ENCODE measurements around the gene BCL11B. TPM values are rescaled to one million over a fixed set of nuclear protein-coding genes. Genes with fewer than 3 reads are reported as not detected.

The BCL11B gene
- total RNA-seq, 1 experiment from 2014 or later: 0.05 TPM

- intact Hi-C loops (cut with micrococcal nuclease; ENCODE audit: unreplicated experiment): loop anchor here (5.0 kb wide), 1 partner anchor 63 kb away; no protein-coding TSS in a partner anchor
- H3K36me3 Mint-ChIP-seq (ENCODE audit: insufficient read depth, unreplicated experiment): no peaks in the 10 kb centered on the region
- H3K9me3 ChIP-seq: no peaks in the 10 kb centered on the region
- ChIA-PET CTCF (no interaction called here), POLR2A (no interaction called here)
- BruUV-seq (replicated peaks): no TSS peak
- no peaks in the 10 kb centered on the region for H3K4me1 ChIP-seq
- no peak for DNase-seq
- H3K27ac Mint-ChIP-seq (ENCODE audit: unreplicated experiment): no peak overlapping the region
- H3K27me3 ChIP-seq (replicated peaks; ENCODE audit: control insufficient read depth, insufficient read depth, low read length): peaks cover 2% of the 10 kb centered on the region
- peaks cover 37% of the 10 kb centered on the region for H3K27me3 Mint-ChIP-seq (ENCODE audit: insufficient read depth, unreplicated experiment)
- no peaks in the 10 kb centered on the region for H3K9me3 Mint-ChIP-seq (ENCODE audit: unreplicated experiment)
- TF ChIP-seq CTCF (IDR thresholded peaks at IDR 0.05; ENCODE audit: insufficient read depth in 1 of 2, low read depth in 1 of 2, low read length in 1 of 2, severe bottlenecking in 1 of 2, unreplicated experiment in 1 of 2): no peak
- H3K4me3 ChIP-seq (ENCODE audit: low read depth, low read length): no peak overlapping the region
- no peak overlapping the region for H3K4me3 Mint-ChIP-seq (ENCODE audit: unreplicated experiment)
- no peaks in the 10 kb centered on the region for H3K36me3 ChIP-seq (ENCODE audit: control insufficient read depth, insufficient read depth, low read length)
- H3K4me1 Mint-ChIP-seq (ENCODE audit: low read depth, unreplicated experiment): peaks cover 6% of the 10 kb centered on the region
These were observed 7.1 kb downstream of the BCL11B start for GRCh38 chr14:99264691-99265450.

GRCh38 chr14:99263564-99264330 is 8.2 kb downstream of the BCL11B start:
- no peaks in the 10 kb centered on the region for H3K36me3 Mint-ChIP-seq (ENCODE audit: insufficient read depth, unreplicated experiment)

More at GRCh38 chr14:99263564-99264330, 8.2 kb downstream of the BCL11B start:
- Histone ChIP-seq H3K27me3 (replicated peaks; ENCODE audit: control insufficient read depth, insufficient read depth, low read length) (no peaks in the 10 kb centered on the region; the same call in none of the 2 replicates), H3K9me3 (no peaks in the 10 kb centered on the region), H3K4me1 (no peaks in the 10 kb centered on the region), H3K4me3 (ENCODE audit: low read depth, low read length) (no peak overlapping the region), H3K36me3 (ENCODE audit: control insufficient read depth, insufficient read depth, low read length) (no peaks in the 10 kb centered on the region)
- Mint-ChIP-seq H3K4me3 (ENCODE audit: unreplicated experiment) (no peak overlapping the region), H3K9me3 (ENCODE audit: unreplicated experiment) (no peaks in the 10 kb centered on the region), H3K27me3 (ENCODE audit: insufficient read depth, unreplicated experiment) (peaks cover 39% of the 10 kb centered on the region), H3K27ac (ENCODE audit: unreplicated experiment) (no peak overlapping the region), H3K4me1 (ENCODE audit: low read depth, unreplicated experiment) (peaks cover 6% of the 10 kb centered on the region)
- CTCF ChIA-PET: no interaction called here
- no peak for TF ChIP-seq CTCF (IDR thresholded peaks at IDR 0.05; ENCODE audit: insufficient read depth in 1 of 2, low read depth in 1 of 2, low read length in 1 of 2, severe bottlenecking in 1 of 2, unreplicated experiment in 1 of 2)
- no TSS peak for BruUV-seq (replicated peaks)
- DNase-seq: no peak
- intact Hi-C loops (cut with micrococcal nuclease; ENCODE audit: unreplicated experiment): no loop called here
- POLR2A ChIA-PET: no interaction called here
